ENCODE measurements around the gene PTPRN2. TPM values are rescaled to one million over a fixed set of nuclear protein-coding genes. Genes with fewer than 3 reads are reported as not detected.

PTPRN2 gene
- total and polyA plus RNA-seq, 2 of the 8 experiments (the other 6 are each of a cell fraction or from before 2014, with no cell fraction given), result 2.6 to 4.5 TPM

DNA sequence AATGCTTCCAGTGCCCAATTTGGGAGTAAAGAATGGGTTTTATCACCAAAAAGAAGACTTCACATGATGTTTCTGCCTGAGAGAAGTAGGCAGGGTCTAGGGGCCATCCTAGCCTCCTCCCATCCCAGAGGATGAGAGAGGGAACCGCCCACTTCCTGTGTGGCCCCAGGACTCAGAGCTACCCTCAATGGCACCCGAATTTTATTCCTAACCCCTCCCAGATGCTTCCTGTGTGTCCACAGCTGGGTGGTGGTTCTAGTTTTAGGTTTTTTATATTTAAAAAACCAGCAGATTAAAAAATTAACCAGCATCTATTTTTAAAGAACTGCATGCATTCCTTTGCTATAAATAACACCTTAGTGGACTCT lies 583.5 kb downstream of the PTPRN2 start:
- H3K23ac ChIP-seq (ENCODE audit: insufficient read length), result no peak overlapping the region
- H3K14ac ChIP-seq (ENCODE audit: insufficient read length), result no peak overlapping the region
- no peak overlapping the region for H3K4me2 ChIP-seq (ENCODE audit: insufficient read depth in 1 of 2, low read depth in 2 of 2, low read length in 2 of 2)
- no peaks in the 10 kb centered on the region for H3K36me3 ChIP-seq (ENCODE audit: control insufficient read depth in 2 of 4, insufficient read depth in 4 of 4, low read length in 3 of 4)
- H3K56ac ChIP-seq (replicated peaks; ENCODE audit: insufficient read length, low read depth, low read length), result no peak overlapping the region
- no peaks in the 10 kb centered on the region for H3K79me1 ChIP-seq (ENCODE audit: low read depth, low read length)
- DNase-seq (ENCODE audit: low read depth in 1 of 2, low spot score in 2 of 2), result no peak
- no peaks in the 10 kb centered on the region for H4K20me1 ChIP-seq (replicated peaks in 1 of 2; ENCODE audit: control insufficient read depth in 1 of 2, insufficient read depth in 2 of 2, low read length in 2 of 2)
- peak overlapping the region; percentile 82; the same call in 1 of the 2 replicates for H2BK5ac ChIP-seq (ENCODE audit: low read depth, low read length)
- no peak overlapping the region for H4K5ac ChIP-seq (ENCODE audit: insufficient read length, low read depth, low read length)
- no peak overlapping the region for H3K4me3 ChIP-seq (ENCODE audit: extremely low read depth in 1 of 4, insufficient read depth in 2 of 4, low read depth in 3 of 4, low read length in 4 of 4)
- H3K4ac ChIP-seq (replicated peaks; ENCODE audit: insufficient read length, low read depth, low read length), result no peak overlapping the region
- no peak overlapping the region for H3K18ac ChIP-seq (ENCODE audit: extremely low read depth, low read length)
- POLR2A ChIA-PET (ENCODE audit: partially characterized antibody), result no interaction called here
- no peak overlapping the region for H2BK12ac ChIP-seq (ENCODE audit: low read depth, low read length)
- H3K23me2 ChIP-seq (ENCODE audit: low read depth, low read length), result peaks cover 5% of the 10 kb centered on the region; the same call in 1 of the 2 replicates
- no peaks in the 10 kb centered on the region for H3K9me3 ChIP-seq (ENCODE audit: insufficient read depth in 2 of 2, low read depth in 1 of 2, low read length in 1 of 2)
- peaks cover 6 to 38% (median 15%) of the 10 kb centered on the region in 4 experiments for H3K4me1 ChIP-seq (replicated peaks in 1 of 4; ENCODE audit: control insufficient read depth in 3 of 4, insufficient read depth in 4 of 4, low read length in 3 of 4)
- no peak overlapping the region for H4K8ac ChIP-seq (ENCODE audit: extremely low read depth, insufficient read depth, low read length)
- no peak overlapping the region for H2BK15ac ChIP-seq (ENCODE audit: low read length)
- H4K91ac ChIP-seq (replicated peaks; ENCODE audit: insufficient read length, low read length), result no peak overlapping the region
- H3K79me2 ChIP-seq (ENCODE audit: control insufficient read depth in 1 of 2, insufficient read depth in 2 of 2, low read length in 2 of 2), result no peaks in the 10 kb centered on the region
- CTCF ChIA-PET (ENCODE audit: partially characterized antibody), result no interaction called here
- H2BK20ac ChIP-seq (ENCODE audit: low read length), result no peak overlapping the region; the same call in 1 of the 2 replicates
- H3K27me3 ChIP-seq (replicated peaks in 1 of 4; ENCODE audit: control insufficient read depth in 3 of 4, extremely low read depth in 1 of 4, insufficient read depth in 3 of 4, low read length in 3 of 4), result no peaks in the 10 kb centered on the region
- FAIRE-seq, result no peak
- no peak overlapping the region for H2BK120ac ChIP-seq (replicated peaks; ENCODE audit: low read depth, low read length)
- WGBS, 2 experiments (ENCODE audit: extremely low coverage in 1 of 2, insufficient coverage in 1 of 2, insufficient read length in 1 of 2, insufficient replicate concordance in 2 of 2, low coverage in 1 of 2, low lambda C conversion rate in 2 of 2, missing lambda C conversion rate in 1 of 2), result 75% methylated on average over 2 of the region's 2 CpGs; no CpG with 5 or more reads in 1 of the 2 experiments
- H3K9ac ChIP-seq (replicated peaks in 1 of 4; ENCODE audit: extremely low read depth in 1 of 4, low read depth in 3 of 4, low read length in 3 of 4), result no peak overlapping the region
- H2AFZ ChIP-seq (ENCODE audit: low read length), result no peak overlapping the region
- no peak overlapping the region for H3K27ac ChIP-seq (ENCODE audit: low read depth, low read length)
- no peak overlapping the region for H2AK5ac ChIP-seq (ENCODE audit: low read depth, low read length)
- TF ChIP-seq CTCF (IDR thresholded peaks at IDR 0.05; ENCODE audit: control extremely low read depth in 1 of 3, insufficient read depth in 1 of 3, low read depth in 1 of 3, low read length in 3 of 3) (no peak), SAP30 (IDR thresholded peaks at IDR 0.05; ENCODE audit: insufficient read depth, insufficient replicate concordance, low read length) (no peak), JUN (IDR thresholded peaks at IDR 0.05; ENCODE audit: low read depth, low read length) (no peak), YY1 (IDR thresholded peaks at IDR 0.05; ENCODE audit: low read depth, low read length) (no peak), BRCA1 (IDR thresholded peaks at IDR 0.05; ENCODE audit: low read depth, low read length) (no peak), POLR2AphosphoS5 (IDR thresholded peaks at IDR 0.05; ENCODE audit: low read depth, low read length) (no peak), KDM1A (IDR thresholded peaks at IDR 0.05; ENCODE audit: borderline replicate concordance, low read length) (no peak), SIX5 (IDR thresholded peaks at IDR 0.05; ENCODE audit: low read depth, low read length) (no peak), RXRA (IDR thresholded peaks at IDR 0.05; ENCODE audit: insufficient read depth, low read depth, low read length) (no peak)

All from H1 (cell line).